H4 (cell line): ENCODE measurements around the gene CASP12. TPM values are rescaled to one million over a fixed set of nuclear protein-coding genes. Genes with fewer than 3 reads are reported as not detected.

ENCODE experiments used
- DNase-seq: peaks from one replicate; pipeline ENCODE4 v3.0.0-alpha.2; 2015; ENCODE audit warnings: low spot score
- total RNA-seq: library from RNA; depleted of rRNA; stranded (reverse); fragments of >200 nt; shearing (Covaris generic); gene quantifications from 2 replicates; pipeline ENCODE4 v1.2.3, GENCODE V29; 2014; rRNA removed

Gene CASP12
- total RNA-seq, 1 experiment from 2014 or later = 0.04 TPM

GRCh38 chr11:104841185-104841584 is 57.1 kb downstream of the CASP12 start:
- DNase-seq = no peak

- DNase-seq = no peak
Measured at GRCh38 chr11:104837969-104838639, 60.2 kb downstream of the CASP12 start.

GRCh38 chr11:104836691-104837090 is 61.6 kb downstream of the CASP12 start:
- DNase-seq = no peak

Other genes starting within 250 kb of the CASP12 start
- 264 and 319 TPM in 2 replicates for gene CASP4, start 70.1 kb upstream of the CASP12 start, total RNA-seq
- gene CASP5, start 124.7 kb upstream of the CASP12 start, total RNA-seq = not detected in 2 replicates
- gene CASP1, start 136.7 kb upstream of the CASP12 start, total RNA-seq = 14.2 and 28.6 TPM in 2 replicates
- 80.6 and 105 TPM in 2 replicates for gene CARD16, start 146.9 kb upstream of the CASP12 start, total RNA-seq
- not detected in 2 replicates for gene CARD18, start 241.3 kb upstream of the CASP12 start, total RNA-seq